Activated T-cell treated with anti-CD3 and anti-CD28 coated beads for 4 hours (primary cell): ENCODE results near the gene TSC1.

ENCODE experiments used
- DNase-seq: peaks from one replicate; pipeline ENCODE4 v3.0.0-alpha.2; 2020

The TSC1 gene

DNA sequence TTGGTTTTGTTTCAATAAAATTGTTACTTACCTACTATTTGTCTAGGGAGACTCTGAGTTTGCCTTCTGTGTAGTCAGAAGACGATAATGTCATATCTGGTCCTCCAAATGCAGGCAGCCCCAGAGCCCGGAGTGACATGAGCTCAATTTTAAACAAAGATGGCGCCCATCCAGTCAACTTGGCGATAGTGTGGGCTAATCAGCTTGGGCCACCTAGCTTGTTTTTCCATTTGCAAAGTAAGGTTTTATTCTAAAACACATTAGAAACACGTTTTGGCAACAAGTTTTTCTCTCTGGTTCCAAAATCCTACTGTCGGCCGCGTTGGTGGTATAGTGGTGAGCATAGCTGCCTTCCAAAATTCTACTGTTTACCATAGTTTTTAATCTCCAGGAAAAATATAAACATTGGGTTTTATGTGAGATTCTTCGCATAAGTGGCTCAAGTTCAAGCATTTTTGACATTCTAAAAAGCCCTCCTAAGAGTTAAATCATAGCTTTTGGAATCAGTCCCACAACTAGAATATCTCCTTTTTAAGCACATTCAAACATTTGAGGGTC is 13.2 kb downstream of the TSC1 start:
- DNase-seq = no peak

- no peak for DNase-seq
These were observed 16.7 kb downstream of the TSC1 start for GRCh38 chr9:132927704-132928103.

- no peak for DNase-seq
These were observed 21.0 kb downstream of the TSC1 start for GRCh38 chr9:132923346-132923902.

DNA sequence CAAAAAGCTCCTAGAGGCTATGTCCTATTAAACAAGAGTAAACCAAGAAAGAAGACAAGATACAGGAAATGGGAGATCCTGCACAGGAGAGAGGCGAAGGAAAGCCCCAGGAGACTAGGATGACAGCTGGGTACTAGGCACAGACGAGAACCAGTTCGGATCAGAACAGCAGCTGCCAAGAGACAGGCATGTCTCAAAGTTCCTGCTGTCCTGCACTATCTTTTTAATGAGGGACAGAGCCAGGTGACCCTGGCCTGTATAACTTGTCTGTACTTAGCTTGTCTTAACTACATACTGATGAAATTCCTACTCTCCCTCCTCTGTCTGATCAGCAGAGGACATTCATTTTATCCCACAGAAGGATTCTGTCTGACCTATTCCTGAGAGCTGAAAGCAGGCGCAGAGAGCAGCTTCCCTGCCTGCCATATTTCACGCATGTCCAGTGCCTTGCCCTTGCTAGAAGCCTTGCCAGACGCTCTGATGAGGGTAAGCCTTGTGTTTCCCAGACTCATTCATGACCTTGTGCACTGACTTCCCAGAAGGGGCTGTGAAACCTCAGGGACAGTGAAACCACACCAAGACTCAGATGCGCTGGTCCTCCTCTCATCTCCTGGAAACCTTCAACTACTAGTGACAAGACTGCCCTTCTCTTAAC is 24.7 kb downstream of the TSC1 start:
- DNase-seq = no peak

GRCh38 chr9:132914924-132915323 is 29.5 kb downstream of the TSC1 start:
- no peak for DNase-seq

- DNase-seq = no peak
These were observed 32.3 kb downstream of the TSC1 start for GRCh38 chr9:132912131-132912530.

DNA sequence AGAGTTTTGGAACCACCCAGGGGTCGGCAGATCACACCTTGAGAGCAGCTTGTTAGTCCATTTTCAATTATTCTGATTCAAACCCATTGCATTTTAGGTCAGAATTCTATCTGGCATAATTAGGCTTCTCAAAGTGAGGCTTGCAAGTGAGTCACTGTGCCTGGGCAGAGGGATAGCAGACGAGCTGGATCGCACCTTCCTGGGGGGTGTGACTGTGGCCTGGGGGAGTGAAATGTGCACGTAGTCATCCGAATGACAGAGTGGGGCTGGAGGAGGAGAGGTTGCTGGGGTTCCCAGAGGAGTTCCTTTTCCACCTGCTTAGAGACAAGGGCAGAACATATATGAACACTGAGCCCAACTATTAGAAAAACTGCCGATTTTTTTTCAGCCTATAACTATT is 34.0 kb downstream of the TSC1 start:
- DNase-seq = no peak

DNA sequence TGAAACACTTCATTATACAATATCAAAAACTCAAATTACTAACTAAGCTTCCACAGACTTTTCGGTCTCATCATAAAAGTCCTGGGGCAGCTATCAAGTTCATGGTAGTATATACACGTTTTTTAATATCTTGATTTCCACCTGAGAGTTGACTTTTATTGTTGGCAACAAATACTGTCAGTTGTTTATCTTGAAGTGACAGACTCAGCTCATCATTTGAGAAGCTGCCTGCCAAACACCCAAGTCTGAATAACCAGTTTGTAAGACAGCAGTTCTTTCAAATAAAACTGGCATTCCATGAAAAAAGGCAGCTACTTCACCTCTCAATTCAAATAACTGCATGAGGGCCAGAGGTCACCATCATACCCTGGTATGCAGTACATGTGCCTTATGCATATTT is 35.1 kb downstream of the TSC1 start:
- DNase-seq = no peak

DNA sequence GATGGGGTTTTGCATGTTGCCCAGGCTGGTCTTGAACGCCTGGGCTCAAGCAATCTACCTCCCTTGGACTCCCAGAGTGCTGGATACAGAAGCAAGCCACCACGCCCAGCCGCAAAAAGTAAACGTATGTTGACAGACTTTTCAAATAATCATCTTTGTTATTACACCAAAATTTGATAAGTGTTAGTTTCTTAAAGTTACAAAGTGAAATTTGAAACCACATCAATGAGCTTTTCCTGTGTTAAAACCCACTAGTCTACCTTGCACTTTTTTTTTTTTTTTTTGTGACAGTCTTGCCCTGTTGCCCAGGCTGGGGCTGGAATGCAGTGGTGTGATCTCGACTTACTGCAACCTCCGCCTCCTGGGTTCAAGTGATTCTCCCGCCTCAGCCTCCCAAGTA is 35.8 kb downstream of the TSC1 start:
- DNase-seq = no peak

DNA sequence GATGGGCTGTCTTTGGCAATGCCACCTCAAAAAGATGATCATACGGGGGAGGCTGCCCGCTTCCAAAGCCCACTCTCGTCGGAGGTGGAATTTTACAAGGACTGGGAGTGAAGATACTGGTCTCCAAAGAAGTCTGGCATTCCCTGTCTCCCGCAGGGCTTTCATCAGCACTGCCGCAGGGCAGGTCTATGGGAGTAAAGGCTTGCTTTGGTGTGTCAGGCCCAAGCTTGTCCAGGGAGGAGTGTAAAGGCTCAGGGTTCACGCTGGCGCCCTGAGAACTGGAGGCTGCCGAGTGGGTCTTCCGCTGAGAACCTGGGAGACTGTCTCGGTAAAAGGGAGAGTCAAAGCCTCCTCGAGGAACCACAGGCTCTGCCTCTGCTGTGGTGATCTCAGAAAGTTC is 38.7 kb downstream of the TSC1 start:
- DNase-seq = no peak

- no peak for DNase-seq
These were observed 40.6 kb downstream of the TSC1 start for GRCh38 chr9:132903574-132904492.

DNA sequence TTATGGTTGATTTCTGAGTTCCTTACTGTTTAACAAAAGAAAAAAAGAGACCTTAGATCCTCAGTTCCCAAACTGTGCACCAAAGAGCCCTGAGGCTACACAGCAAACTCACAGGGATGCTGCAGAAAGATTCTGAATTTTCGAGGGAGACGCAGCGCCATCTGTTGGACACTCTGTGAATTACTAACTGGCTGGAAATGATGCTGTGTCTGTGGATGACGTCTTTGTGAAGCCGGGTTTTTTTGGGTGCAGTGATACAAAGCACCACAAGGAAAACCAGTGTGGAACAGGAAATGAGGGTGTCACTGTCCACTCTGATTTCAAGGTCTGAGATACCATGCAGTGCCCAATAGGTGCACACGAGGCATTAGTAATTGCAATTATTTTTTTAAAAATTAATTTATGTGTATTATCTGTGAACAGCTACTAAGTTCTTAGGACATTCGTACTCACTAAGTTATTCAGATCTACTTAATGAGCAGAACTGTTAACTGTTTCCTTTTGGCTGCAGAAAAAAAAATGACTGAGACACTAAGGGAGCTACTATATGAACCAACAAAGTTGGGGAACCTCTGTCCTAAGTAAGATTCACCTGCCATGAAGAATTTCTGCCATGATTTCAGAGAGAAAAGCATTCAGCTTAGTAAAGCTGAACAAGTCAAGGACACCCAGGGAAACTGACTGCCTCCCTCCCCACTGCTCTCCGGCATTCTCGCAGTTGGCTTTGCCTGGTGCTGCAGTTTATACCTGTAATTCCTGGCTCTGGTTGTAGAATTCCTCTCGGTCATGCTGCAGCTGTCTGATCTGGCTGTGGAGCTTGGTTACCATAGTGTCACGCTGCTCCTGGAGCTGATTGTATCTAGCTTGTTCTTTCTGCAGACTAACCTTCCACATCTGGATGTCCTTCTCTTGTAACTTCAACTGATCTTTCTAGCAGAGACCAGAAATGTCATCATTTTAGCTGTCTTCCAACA is 42.3 kb downstream of the TSC1 start:
- DNase-seq = peak; percentile 64

- no peak for DNase-seq
These were observed 46.4 kb downstream of the TSC1 start for GRCh38 chr9:132898051-132898450.

GRCh38 chr9:132896906-132897305 is 47.5 kb downstream of the TSC1 start:
- no peak for DNase-seq

DNA sequence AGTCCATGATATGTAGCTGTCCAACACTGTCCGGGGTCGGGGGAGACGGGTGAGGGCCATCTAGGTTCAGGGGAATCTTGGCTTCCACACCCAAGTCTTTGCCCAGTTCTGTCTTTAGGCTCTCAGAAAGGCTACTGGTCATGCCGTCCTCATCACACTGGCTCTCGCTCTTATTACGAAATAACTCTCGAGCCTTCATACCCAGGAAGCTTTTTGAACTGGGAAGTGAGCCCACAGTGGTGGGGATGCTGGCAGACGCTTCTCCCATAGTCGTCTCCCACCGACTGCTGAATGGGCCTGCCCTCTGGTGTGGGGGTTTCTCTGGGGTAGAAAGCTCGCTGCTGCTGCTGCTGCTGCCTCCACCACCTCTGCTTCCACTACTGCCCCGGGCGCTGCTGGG is 48.2 kb downstream of the TSC1 start:
- DNase-seq = no peak

DNA sequence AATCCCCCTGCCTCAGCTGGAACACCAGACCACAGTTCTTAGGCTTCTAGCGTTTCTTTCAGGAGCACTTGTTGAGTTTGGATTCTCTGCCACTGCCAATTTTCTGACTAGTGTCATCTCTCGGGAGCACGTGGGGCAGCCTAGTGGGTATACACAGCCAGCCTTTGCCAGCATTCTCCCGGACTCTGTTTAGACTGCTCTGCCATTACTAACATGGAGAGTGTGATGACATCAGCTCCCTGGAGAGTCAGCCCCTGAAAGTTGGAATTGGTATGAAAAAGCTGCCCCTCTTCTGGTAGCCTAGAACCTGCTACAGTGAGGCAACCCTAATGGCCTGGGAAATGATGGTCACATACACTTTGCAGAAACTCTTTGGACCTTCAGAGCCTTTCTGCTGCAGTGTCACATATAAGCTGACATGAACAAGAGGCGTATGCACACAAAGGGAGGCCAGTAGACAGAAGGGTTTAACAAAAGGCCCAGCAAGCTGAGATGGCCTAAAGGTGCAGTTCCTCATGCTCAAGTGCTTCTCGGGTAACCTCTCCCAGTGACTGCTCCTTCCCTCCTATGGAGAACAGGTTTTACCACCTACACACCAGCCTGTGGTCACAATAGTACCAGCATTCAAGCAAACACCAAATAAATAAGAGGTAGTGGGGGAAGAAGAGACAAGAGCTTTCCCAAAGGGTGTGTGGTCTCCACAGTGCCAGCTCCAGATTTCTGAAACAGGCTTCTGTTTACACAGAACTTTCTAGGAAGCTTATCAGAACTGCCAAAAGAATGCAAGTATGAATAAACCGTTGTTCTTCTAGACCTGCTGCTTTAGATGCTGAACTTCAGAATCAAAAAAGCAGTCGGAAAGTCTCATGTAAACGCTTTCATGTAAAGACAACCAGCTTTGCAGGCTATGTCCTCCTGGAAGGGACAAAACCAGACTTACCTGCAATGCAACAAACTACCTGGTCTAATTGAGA is 49.3 kb downstream of the TSC1 start:
- DNase-seq = no peak

- no peak for DNase-seq
These were observed 50.1 kb downstream of the TSC1 start for GRCh38 chr9:132894346-132894745.

DNA sequence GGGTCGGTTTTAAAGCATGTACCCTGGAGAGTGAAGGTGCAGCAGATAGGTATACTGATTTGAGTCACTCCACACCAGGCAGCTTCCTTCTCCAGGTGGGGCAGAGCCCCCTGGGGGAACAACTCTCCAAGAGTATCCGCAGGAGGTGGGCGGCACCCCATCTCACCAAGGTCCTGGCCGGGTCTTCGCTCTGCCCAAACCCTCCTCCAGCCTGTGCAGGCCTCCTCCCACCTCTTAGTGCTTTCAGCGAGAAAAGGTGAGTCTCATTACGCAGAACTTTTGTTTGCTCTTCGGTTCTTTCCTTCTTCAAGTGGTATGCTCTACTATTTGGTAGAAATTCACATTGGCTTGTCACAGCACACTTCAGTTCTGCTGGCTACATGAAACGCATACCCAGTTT is 52.0 kb downstream of the TSC1 start:
- DNase-seq = no peak

GRCh38 chr9:132888151-132888550 is 56.3 kb downstream of the TSC1 start:
- no peak for DNase-seq

DNA sequence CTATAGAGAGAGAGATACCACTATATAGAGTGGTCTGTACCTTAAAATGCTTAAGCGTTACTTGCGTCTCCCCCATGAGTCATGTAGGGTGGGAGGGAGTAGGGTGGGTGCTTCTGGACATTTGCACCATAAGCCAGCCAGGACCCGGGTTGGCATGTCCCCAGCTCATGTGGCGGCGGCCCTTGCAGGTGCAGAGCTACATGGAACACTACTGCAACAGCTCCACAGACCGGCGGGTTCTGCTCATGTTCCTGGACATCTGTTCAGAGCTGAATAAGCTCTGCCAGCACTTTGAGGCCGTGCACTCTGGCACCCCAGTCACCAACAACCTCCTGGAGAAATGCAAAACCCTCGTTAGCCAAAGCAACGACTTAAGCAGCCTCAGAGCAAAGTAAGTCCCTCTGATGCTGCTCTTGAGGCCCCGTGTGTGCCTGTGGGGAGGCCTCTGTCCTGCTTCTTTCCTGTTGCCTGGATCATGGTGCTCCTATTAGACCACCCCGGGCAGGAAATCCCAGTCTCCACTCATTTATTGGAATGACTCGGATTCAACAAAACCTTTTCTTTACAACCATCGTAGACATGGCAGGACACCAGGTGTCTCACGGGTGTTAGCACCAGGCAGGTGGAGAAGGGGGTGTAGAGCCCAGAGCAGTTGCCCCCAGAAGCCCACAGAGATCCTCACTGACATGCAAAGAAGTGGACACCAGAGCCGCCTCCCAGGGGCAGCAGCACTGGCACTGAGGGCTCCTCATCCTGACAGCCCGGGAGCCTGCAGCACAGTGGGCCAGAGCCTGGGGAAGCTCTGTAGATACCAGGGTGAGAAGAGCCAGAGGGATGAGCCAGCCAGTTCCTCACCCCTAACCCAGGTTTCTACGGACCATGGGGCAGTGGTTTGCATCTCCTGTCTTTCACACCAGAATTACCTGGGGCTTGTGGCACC is 57.0 kb downstream of the TSC1 start:
- DNase-seq = no peak
